Activated CD4-positive, alpha-beta T cell treated with anti-CD3 and anti-CD28 coated beads, Interleukin-10, Interleukin-2, amounts not matched to agents 100 ng/mL and 50 ng/mL, durations not matched to agents 16 hours and 8 hours (primary cell): ENCODE results near the gene CCDC69.
"Not testable (repeated sequence)": the region's sequence is repeated elsewhere in the genome, so short reads cannot be mapped to it uniquely, and the experiment has no call there.

ENCODE experiments used
- DNase-seq: peaks from one replicate; pipeline ENCODE4 v3.0.0-alpha.2; 2020

CCDC69 gene, protein sequence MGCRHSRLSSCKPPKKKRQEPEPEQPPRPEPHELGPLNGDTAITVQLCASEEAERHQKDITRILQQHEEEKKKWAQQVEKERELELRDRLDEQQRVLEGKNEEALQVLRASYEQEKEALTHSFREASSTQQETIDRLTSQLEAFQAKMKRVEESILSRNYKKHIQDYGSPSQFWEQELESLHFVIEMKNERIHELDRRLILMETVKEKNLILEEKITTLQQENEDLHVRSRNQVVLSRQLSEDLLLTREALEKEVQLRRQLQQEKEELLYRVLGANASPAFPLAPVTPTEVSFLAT

DNA sequence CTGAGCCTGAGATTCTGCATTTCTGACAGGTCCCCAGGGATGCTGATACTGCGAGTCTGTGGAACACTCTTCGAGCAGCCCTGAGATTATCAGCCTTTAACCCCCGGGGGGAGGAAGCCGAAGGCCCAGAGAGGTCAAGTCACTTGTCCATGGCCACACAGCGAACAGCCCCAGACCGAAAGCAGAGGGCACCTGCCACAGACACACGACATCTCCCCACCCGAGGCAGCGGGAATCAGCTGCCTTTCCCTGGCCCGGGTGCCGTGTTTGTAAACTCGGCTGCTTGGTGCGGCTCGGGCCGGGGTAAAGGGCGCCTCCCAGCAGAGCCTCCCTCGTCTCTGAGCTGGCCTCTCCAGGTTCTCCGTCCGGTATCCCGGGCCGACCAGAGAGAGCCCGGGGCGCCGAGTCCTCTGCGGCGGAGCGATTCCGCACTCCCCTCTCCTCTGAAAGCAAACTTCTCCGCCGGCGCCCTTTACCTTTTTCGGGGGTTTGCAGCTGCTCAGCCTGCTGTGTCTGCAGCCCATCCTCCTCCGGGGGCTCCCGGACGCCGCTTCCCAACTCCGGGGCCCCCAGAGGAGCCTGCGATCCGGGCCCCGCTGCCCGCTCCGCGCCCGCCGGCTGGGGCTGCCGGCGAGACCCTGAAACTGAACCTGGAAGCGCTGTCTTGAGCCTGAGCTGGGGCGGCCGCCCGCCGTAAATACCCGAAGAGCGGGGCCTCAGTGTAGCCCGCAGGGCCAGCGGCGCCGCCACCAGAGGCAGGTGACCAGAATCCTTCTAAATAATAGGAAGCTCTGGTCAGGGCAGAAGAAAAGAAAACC, at the start of gene CCDC69:
CCDC69 (minus strand) TSS at position 646 of the 818 bp plus-strand sequence; CDS start at position 524, 122 bp downstream.
- peak; percentile 79 for DNase-seq

DNA sequence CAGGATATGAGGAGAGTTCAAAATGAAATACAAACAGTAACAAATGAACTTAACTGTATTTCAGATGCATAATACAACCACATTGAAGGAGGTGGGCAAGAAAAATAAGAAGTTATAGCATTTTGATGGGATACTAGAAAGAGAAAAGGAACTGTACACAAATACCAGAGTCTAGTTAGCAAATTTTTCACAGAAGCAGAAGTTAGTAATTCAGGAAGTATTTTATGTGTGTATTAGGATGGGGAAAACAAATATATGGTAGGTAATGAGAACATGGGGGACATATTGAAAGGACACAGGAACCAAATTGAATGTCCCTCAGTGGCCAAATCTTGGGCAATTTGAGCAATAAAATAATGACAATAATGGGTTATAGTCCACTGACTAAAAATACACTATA, 47.4 kb upstream of the CCDC69 start:
- DNase-seq, result no peak

DNA sequence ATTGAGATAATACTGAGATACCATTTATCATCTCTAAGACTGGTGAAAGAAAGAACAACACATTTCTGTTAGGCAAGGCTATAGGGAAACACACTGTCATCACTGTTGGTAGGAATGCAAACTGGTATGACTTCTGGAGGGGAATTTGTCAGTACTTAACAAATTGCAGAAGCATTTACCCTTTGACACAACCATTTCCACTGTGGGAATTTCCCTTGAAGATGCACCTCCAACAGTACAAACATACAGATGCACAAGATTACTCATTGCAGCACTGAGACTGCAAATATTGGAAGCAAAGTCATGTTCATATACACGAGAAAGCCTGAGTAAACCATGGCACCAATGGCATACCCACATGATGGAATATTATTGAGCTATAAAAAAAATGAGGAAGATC, 46.7 kb upstream of the CCDC69 start:
- DNase-seq, result peak; percentile 88

DNA sequence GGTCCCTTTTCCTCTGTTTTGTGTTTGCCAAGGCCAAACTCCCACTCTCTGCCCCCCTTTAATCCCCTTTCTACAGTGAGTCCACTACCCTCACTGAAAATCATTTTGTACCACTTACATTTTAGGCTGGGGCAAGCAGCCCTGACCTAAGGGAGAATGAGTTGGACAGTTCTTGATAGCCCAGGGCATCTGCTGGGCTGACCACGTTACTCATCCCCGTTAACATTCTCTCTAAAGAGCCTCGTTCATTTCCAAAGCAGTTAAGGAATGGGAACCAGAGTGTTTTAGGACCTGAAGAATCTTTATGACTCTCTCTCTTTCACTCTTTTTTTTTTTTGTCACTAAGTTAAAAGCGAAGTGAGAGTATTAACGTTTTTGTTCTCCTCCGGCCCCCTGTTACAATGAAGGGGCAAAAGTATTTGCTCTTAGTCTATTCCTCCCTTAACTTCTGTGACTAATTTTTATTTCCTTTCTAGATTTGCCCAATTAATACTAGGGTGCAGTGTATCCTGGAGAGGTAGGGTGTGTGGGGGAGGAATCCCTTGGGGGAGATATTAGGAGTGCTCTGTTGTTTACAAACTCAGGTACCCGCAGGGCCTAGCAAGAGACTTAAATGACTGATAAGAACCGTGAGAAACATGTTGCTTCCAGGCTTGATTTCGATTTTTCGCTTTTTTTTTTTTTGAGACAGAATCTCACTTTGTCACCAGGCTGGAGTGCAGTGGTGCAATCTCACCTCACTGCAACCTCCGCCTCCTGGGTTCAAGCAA, 43.8 kb upstream of the CCDC69 start:
- DNase-seq, result no peak

DNA sequence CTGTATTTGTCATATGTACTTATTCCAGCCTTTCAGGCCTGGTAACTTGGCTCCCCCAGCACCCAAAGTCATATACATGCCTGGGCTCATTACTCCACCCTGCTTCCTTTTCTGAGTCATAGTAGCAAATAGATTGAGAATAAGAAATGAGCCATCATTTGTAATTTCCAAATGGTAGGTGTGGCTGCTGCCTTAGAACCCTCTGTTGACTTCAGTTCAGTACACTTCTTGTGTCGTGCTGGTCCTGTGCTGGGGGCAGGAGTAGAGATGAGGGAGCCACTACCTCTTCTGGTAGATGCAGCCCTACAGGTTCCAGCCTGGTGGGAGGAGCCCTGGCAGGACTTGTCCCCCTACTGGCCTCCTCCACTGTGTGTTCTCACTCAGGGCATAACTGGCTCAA, 40.2 kb upstream of the CCDC69 start:
- peak; percentile 83 for DNase-seq

DNA sequence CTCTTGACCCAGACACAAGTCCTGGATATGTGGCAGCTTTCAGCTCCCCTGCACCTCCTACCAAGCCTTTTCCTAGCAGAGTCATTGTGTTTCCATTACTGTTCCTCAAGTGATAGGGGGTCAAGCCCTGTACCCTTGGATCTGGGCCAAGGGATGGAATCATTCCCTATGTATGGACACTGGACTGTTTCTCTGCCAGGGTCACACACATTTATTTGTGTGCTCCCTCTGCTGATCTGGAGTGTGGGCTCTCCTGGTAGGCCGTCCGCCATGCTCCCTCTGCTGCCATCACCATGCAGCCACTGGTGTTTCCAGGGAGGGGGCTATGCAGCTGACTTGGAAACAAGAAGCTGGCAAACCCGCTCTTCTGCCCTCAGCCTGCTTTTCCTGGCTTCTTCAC, 38.6 kb upstream of the CCDC69 start:
- DNase-seq, result no peak

DNA sequence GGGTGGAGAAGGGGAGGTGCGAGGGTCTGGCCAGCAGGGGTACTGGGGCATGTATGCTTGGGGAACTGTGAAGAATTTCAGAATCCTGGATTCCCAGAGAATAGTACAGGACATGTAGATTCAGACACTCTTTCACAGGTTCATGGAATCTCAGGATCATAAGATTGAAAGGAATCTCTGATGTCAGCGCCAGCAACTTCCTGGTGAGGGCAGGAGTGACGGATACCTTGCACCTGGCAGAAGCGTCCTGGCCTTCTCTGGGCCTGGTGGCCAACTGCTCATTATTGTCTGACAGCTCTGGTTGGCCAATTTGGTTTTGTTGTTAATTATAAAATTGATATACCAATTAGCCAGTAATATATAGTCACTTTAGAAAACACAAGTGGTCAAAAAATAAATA, 36.0 kb upstream of the CCDC69 start:
- no peak for DNase-seq

DNA sequence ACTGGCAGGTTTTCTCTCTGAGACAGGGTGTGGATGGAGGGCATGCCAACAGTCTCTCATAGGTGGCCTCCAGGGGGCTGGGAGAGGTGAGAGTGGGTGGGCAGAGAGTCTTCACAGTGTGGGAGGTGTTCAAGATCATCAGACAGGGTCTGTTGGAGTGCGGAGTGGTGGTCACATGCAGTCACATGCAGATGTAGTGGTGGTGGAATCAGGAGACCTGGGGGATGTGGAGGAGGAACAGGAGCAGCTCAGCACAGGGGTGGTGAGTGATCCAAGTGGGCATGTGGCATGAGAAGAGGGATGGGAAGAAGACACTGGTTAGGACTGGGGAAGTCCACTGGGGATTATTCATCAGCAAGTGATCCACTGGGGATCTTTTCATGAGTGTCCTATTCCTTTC, 34.9 kb upstream of the CCDC69 start:
- no peak for DNase-seq

DNA sequence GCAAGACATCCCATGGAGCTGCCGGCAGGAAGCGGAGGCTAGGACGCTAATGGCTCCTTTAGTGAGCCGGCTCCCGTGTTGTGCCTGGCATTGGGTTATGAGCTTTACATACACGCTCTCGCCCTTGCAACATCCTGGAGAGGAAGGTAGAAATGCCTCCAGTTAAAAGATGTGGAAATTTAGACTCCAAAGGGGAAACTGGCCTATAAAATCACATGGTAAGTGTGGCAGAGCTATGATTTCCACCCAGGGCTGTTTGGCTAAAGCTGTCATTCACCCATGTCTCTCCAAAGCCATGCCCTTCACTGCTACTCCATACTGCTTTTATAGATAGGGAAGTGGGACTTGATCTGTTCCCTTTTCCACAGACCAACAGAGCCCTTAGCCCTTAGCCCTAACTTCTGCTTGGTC, 34.3 kb upstream of the CCDC69 start:
- DNase-seq, result no peak

DNA sequence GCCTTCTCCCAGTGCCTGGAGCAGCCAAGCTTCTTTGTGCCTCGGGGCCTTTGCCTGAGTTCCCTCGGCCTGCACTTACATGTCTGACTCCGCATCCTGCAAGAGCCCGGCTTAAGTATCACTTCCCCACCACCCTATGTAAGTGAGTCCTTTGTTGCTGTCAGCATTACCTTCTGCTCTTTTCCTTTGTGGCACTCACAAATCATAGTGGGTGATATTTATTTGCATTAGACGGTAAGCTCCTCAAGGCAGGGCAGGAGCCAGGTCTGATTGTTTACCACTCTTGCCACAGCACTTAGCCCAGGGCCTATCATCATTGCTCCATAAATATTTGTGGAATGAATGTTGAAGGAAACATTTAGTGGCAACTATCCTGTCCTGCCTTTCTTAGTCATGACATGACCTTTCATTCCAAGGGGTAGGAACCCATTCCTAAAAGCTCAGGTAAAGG, 33.9 kb upstream of the CCDC69 start:
- DNase-seq, result no peak

DNA sequence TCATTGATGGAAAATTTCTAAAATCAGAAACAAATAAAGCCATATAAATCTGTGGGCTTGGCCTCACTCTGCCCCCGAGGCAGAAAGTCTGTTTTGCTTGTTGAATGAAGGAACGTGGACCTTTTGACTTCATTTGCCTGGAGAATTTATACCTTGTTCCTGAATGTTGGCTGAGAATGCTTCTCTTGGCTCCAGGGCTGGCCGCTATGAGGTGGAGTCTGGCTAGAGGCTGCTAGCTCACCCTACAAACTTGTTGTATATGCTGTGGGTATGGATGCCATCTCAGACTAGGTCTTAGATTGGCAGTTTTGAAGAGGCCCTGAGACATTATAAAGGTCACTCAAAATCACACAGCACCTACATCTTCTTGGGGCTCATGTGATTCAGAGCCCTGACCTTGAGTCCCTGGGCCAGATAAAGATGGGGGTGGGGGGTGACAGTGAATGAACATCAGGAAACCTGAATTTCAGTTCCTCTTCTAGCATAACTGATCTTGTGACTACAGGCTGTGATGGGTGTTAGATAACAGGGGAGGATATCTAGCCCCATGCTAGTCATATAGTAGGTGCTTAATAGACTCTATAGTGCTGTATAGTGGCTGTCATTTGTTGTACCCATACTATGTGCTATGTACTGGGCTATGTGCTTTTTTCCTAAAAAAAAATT, 31.9 kb upstream of the CCDC69 start:
- DNase-seq, result no peak

DNA sequence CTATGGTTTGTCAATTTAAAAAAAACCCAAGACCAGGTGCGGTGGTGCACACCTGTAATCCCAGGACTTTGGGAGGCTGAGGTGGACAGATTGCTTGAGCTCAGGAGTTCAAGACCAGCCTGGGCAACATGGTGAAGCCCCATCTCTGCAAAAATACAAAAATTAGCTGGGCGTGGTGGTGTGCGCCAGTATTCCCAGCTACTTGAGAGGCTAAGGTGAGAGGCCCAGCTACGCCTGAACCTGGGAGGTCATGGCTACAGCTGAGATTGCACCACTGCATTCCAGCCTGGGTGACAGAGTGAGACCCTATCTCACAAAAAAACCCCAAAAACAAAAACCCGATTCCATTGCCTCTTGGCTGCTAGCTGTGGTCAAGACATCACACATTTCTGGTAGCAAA, 31.1 kb upstream of the CCDC69 start:
- not testable (repeated sequence) for DNase-seq

DNA sequence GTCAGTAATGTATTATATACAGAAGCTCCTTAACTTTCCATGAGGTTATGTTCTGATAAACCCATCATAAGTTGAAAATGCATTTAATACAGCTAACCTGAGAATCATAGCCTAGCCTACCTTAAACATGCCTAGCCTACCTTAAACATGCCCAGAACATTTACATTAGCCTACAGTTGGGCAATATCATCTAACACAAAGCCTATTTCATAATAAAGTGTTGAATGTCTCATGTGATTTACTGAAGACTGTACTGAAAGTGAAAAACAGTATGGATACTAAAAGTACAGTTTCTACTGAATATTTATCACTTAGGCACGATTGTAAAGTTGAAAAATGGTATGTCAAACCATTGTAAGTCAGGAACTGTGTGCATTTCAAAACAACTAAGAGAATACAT, 30.7 kb upstream of the CCDC69 start:
- DNase-seq, result no peak

DNA sequence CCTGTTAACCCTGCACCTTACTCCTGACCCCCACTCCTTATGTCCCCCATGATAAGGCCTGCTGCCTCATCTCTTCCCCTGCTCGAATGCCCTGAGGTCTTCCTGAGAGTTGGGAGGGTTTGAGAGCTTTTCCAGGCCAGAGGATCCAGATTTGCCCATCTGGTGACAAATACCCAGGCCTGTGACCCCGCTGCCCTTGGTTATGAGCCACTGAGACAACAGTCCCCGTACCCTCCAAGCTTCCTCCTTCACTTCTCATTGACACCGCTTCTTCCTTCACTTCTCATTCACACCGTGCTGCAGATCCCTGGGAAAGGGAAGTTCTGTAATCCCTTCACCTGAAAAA, 29.7 kb upstream of the CCDC69 start:
- no peak for DNase-seq

DNA sequence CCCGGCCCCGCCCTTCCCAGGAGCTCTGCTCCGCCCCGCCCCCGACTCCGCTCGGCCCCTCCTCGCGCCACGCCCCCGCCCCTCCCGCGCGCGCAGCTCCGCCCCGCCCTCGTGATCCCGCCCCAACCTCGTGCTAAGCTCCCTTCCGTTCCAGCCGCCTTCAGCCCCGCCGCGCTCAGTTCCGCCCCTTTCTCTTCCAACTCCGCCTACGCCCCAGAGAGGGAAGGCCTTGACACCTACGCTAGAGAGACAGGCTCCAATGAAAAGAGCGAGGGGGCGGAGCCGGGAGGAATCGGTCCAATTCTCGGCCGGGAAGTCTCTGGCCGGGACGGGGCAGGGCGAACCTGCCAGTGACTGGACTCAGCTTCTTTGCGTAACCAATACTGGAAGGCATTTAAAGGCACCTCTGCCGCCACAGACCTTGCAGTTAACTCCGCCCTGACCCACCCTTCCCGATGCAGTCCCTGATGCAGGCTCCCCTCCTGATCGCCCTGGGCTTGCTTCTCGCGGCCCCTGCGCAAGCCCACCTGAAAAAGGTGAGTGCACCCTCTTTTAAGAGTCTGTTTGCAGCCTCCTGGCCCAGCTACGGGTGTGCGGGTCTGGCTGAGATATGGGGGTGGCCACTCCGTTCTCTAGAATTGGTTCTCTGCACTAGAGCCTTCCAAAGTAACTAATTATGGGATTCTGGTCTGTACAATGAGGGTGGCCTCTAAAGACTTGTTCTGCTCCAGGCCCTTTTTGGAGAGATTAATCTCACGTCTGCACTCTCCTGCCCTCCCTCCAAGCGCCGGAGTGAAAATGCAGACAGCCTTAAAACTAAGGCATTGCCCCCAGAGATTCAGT, 29.1 kb upstream of the CCDC69 start, which contains the start of gene GM2A:
GM2A (plus strand) TSS at position 424 of the 843 bp plus-strand sequence; CDS start at position 456, 32 bp downstream.
- DNase-seq, result peak; percentile 100

DNA sequence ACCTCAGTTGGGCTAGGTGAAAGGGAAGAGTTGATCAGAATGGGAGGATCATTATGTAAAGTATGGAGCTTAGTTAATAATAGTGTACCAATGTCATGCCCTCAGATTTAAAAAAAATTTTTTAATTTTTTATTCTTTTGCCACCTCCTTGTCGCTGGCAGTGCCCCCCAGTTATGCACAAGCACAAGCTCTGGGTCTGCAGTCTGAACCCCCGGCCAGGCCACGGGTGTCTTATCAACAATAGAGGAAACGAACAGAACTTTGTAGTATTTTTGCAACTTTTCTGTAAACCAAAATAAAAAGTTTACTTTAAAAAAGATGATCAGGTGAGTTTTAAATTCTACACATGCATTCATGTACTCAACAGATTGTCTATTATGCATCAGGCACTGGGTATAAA, 27.7 kb upstream of the CCDC69 start:
- DNase-seq, result no peak

DNA sequence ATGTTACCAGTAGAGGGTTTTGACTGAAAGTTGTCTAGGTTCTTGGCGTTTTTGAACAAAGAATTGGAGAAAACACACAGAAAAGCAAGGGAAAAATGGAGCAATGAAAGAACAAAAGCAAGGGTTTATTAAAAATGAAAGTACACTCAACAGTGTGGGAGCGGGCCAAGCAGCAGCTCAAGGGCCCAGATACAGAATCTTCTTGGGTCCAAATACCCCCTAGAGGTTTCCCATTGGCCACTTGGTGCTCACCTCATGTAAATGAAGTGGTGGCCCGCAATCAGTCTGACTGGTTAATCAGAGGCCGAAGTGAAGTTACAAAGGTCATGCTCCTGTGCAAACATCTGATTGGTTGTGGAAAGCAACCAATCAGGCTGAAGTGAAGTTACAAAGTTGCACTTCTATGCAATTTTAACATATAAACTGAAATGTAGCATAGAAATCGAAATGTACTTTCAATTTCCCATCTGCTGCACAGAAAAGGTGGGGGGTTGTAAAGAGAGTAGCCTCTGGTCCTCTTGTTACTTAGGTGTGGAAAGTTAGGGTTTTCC, 27.2 kb upstream of the CCDC69 start:
- DNase-seq, result peak; percentile 77

DNA sequence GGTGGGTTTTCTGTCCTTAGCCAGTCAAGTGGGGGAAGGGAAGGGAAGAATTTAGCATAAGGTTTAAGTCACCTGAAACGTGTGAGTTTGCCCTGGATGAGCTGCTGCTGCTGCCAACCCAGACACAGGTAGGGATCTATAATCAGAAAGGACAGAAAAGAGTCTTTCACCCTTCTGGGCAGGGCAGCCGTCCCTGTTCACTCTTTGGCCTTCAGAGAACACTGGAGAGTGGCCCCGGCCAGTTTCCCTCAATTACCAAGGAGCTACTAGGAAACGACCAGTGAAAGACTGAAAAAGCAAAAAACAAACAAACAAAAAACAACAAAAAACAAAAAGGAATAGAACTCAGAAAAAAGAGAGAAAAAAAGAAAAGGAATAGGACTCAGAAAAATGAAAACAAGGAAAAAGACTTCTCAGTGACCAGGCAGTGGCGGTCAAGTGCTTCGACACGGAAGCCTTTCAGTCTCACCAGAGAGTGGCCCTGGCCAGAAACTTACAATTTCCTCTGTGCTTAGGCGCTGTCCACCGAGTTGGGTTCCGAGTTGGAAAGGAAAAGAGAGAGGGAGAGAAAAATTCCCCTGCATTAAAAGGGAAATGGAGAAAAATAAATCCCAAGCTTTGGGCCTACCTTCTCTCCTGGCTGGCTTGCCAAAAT, 26.6 kb upstream of the CCDC69 start:
- DNase-seq, result no peak

DNA sequence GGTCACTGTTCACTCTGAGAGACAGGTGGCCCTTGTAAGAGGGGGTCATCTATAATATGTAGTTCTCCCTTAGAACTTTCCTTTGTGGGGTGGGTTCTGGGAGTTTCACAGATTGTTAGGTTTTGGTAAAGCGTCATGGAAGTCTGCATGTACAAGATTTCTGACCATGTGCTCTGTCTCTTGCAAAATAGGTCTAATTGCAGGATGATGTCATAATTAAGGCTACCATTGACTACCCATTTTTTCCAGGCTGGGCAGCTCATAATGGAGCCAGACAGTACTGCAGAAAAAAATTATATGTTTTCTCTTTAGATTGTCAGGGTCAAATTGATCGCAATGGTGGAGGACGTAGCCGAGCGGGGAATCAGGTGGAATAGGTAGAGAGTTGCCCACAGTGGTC, 25.4 kb upstream of the CCDC69 start:
- no peak for DNase-seq

DNA sequence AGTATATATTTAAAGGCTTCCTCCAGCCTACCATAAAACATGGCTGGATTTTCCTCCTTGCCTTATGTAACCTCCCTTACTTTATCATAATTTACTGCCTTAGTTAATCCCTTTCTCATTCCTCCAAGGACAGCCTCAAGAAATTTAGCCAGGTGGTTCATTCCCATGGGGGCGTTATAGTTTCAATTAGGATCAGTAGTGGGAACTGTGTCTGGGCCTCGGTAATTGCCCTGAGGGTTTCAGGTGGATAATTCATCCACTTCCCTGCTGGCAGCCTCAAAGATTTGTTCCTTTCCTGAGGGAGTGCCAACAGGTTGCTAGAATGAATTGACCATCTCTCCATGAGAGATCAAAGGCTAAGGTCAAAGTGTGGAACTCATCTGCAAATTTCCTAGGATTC, 24.8 kb upstream of the CCDC69 start:
- DNase-seq, result no peak

DNA sequence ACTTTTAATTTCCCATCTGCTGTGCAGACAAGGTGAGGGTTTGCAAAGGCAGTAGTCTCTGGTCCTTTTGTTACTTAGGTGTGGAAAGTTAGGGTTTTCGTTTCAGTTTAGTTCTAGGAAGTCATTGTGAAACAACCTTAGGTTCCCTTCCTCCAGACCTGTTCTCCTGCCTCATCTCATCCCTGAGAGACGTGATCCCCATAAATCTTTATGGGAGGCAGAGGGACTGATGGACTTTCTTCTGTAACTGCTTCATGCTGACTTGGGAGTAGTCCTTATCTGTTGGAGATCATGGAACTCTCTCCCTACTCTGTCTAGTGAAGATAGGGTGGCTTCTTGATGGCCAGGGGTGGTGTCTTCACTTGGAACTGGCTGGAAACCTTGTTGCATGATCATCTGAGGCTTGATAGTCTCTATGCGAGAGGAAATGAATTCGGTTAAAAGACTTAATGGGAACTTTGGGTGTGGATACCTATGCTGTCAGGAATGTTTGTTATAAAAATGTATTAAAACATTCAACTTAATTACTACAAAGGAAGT, 21.9 kb upstream of the CCDC69 start:
- DNase-seq, result no peak
